Liver (tissue), 9 donors: ENCODE measurements around the gene KRTAP10-5. TPM values are rescaled to one million over a fixed set of nuclear protein-coding genes. Genes with fewer than 3 reads are reported as not detected.

Experiments
- DNase-seq: peaks from one replicate; pipeline ENCODE4 v3.0.0-alpha.2; 2017; ENCODE audit warnings: low spot score
- H3K27ac ChIP-seq, 2 donors: one replicate each; pipeline ENCODE4 v1.7.0; 2013; ENCODE audit warnings: inconsistent platforms in 2 of 2, low read length in 2 of 2, control low read depth in 1 of 2, low read depth in 1 of 2, mild to moderate bottlenecking in 1 of 2
- H3K27me3 ChIP-seq, 4 donors: one replicate each; pipeline versions ENCODE4 v1.6.1 to v1.7.0; 2013; ENCODE audit warnings: low read length in 3 of 4, inconsistent platforms in 1 of 4, mild to moderate bottlenecking in 1 of 4, moderate library complexity in 1 of 4; ENCODE audit not compliant: control insufficient read depth in 4 of 4, insufficient read depth in 4 of 4
- H3K36me3 ChIP-seq, 4 donors: one replicate each; pipeline versions ENCODE4 v1.6.1 to v1.7.0; 2013; ENCODE audit warnings: low read length in 3 of 4, mild to moderate bottlenecking in 3 of 4, low read depth in 1 of 4, moderate library complexity in 1 of 4; ENCODE audit not compliant: control insufficient read depth in 4 of 4, insufficient read depth in 3 of 4
- H3K4me1 ChIP-seq, 4 donors: one replicate each; pipeline versions ENCODE4 v1.6.1 to v1.7.0; 2013; ENCODE audit warnings: low read length in 3 of 4, mild to moderate bottlenecking in 3 of 4, moderate library complexity in 1 of 4; ENCODE audit not compliant: control insufficient read depth in 4 of 4, insufficient read depth in 4 of 4
- H3K4me3 ChIP-seq, 3 donors: one replicate each; pipeline versions ENCODE4 v1.6.1 to v1.7.0; 2013; ENCODE audit warnings: low read length in 3 of 3, control low read depth in 1 of 3, low read depth in 1 of 3, mild to moderate bottlenecking in 1 of 3
- H3K9ac ChIP-seq, 2 donors: one replicate each; pipeline ENCODE4 v1.7.0; 2013; ENCODE audit warnings: low read length in 2 of 2, mild to moderate bottlenecking in 2 of 2, moderate library complexity in 2 of 2, control low read depth in 1 of 2, low read depth in 1 of 2
- H3K9me3 ChIP-seq, 4 donors: one replicate each; pipeline versions ENCODE4 v1.6.1 to v1.7.0; 2013; ENCODE audit warnings: low read length in 3 of 4; ENCODE audit not compliant: control insufficient read depth in 4 of 4
- CTCF ChIP-seq: fragments of 150-350 bp; IDR thresholded peaks from 2 replicates; pipeline ENCODE4 v1.5.1; 2017; ENCODE audit warnings: improper control_type of control experiment, low read depth, low read length; ENCODE audit not compliant: missing input control
- EGR1 ChIP-seq, 2 donors: IDR thresholded peaks; 2 replicates each; pipeline ENCODE4 v1.6.1; 2016 to 2018; ENCODE audit warnings: antibody characterized with exemption in 2 of 2, low read depth in 2 of 2
- FOXA1 ChIP-seq: IDR thresholded peaks from 2 replicates; pipeline ENCODE4 v1.6.1; 2016; ENCODE audit warnings: antibody characterized with exemption
- FOXA2 ChIP-seq: IDR thresholded peaks from 2 replicates; pipeline ENCODE4 v1.6.1; 2016; ENCODE audit warnings: antibody characterized with exemption
- GABPA ChIP-seq, 2 donors: IDR thresholded peaks in 1 of 2; conservative IDR thresholded peaks in 1 of 2; 2 replicates each; pipeline ENCODE4 v1.6.1; 2016; ENCODE audit warnings: antibody characterized with exemption in 2 of 2, mild to moderate bottlenecking in 1 of 2, moderate library complexity in 1 of 2
- HNF4A ChIP-seq, 2 donors: conservative IDR thresholded peaks; 2 replicates each; pipeline ENCODE4 v1.6.1; 2016; ENCODE audit warnings: antibody characterized with exemption in 2 of 2, mild to moderate bottlenecking in 2 of 2
- HNF4G ChIP-seq: IDR thresholded peaks from 2 replicates; pipeline ENCODE4 v1.6.1; 2016; ENCODE audit warnings: antibody characterized with exemption
- JUND ChIP-seq, 2 donors: IDR thresholded peaks; 2 replicates each; pipeline ENCODE4 v1.6.1; 2016; ENCODE audit warnings: antibody characterized with exemption in 2 of 2
- MAX ChIP-seq: IDR thresholded peaks from 2 replicates; pipeline ENCODE4 v1.6.1; 2016; ENCODE audit warnings: antibody characterized with exemption
- NR2F2 ChIP-seq: IDR thresholded peaks from 2 replicates; pipeline ENCODE4 v1.6.1; 2016; ENCODE audit warnings: antibody characterized with exemption
- RAD21 ChIP-seq, 2 donors: IDR thresholded peaks; 2 replicates each; pipeline ENCODE4 v1.6.1; 2016; ENCODE audit warnings: antibody characterized with exemption in 2 of 2, mild to moderate bottlenecking in 2 of 2
- REST ChIP-seq: IDR thresholded peaks from 2 replicates; pipeline ENCODE4 v1.6.1; 2016; ENCODE audit warnings: antibody characterized with exemption, mild to moderate bottlenecking
- RXRA ChIP-seq, 2 donors: IDR thresholded peaks; 2 replicates each; pipeline ENCODE4 v1.6.1; 2017 to 2018; ENCODE audit warnings: antibody characterized with exemption in 2 of 2, mild to moderate bottlenecking in 1 of 2
- SP1 ChIP-seq: IDR thresholded peaks from 2 replicates; pipeline ENCODE4 v1.6.1; 2018; ENCODE audit warnings: antibody characterized with exemption, mild to moderate bottlenecking
- TAF1 ChIP-seq: conservative IDR thresholded peaks from 2 replicates; pipeline ENCODE4 v1.6.1; 2016; ENCODE audit warnings: antibody characterized with exemption, mild to moderate bottlenecking
- YY1 ChIP-seq: IDR thresholded peaks from 2 replicates; pipeline ENCODE4 v1.6.1; 2016; ENCODE audit warnings: antibody characterized with exemption, mild to moderate bottlenecking
- ZBTB33 ChIP-seq: IDR thresholded peaks from 2 replicates; pipeline ENCODE4 v1.6.1; 2016; ENCODE audit warnings: antibody characterized with exemption
- WGBS: extraction: QIAGEN DNeasy Blood & Tissue Kit; methylation state at CpG from one replicate; pipeline ENCODE4 v1.1.7; 2013; 5-methylcytosine and 5-hydroxymethylcytosine counted together
- polyA plus RNA-seq, 2 donors: library from polyadenylated mRNA; stranded (reverse) in 1 of 2; unstranded in 1 of 2; fragments of 200-250 nt in 1 of 2; fragments of >200 nt in 1 of 2; fragmentation: Nextera tagmentation in 1 of 2; extraction: Ambion mirVana in 1 of 2; gene quantifications; one replicate each; pipeline versions ENCODE4 v1.2.1 to v1.2.3, GENCODE V29; 2013 to 2015
- total RNA-seq, 2 donors: library from RNA; depleted of rRNA; stranded (reverse); fragments of >200 nt; gene quantifications; one replicate each; pipeline ENCODE4 v1.2.3, GENCODE V29; 2014
- donor health status: healthy.
- donor health status: healthy.
- donor health status: healthy.
- donor health status: healthy.
- donor health status: healthy.

The KRTAP10-5 gene
- total and polyA plus RNA-seq, 4 donors, result not detected

GRCh38 chr21:44576025-44576420 lies 4.4 kb downstream of the KRTAP10-5 start:
- peaks cover 0 to 13% (median 3%) of the 10 kb centered on the region in 4 donors for H3K4me1 ChIP-seq
- H3K4me3 ChIP-seq, result no peak overlapping the region
- WGBS, result 89% methylated on average over 10 of the region's 10 CpGs
- H3K36me3 ChIP-seq, result no peaks in the 10 kb centered on the region
- H3K27ac ChIP-seq, result no peak overlapping the region
- H3K27me3 ChIP-seq, result no peaks in the 10 kb centered on the region
- no peak overlapping the region for H3K9ac ChIP-seq
- peak; percentile 28 for DNase-seq
- peaks cover 0 to 7% (median 1%) of the 10 kb centered on the region in 4 donors for H3K9me3 ChIP-seq
- TF ChIP-seq REST (no peak), FOXA2 (no peak), TAF1 (no peak), MAX (no peak), YY1 (no peak), EGR1 (IDR thresholded peaks at IDR 0.05; ENCODE audit: low read depth in 2 of 2) (no peak), SP1 (no peak), CTCF (no peak), JUND (IDR thresholded peaks at IDR 0.05) (no peak), NR2F2 (no peak), RXRA (IDR thresholded peaks at IDR 0.05) (no peak), FOXA1 (no peak), HNF4G (no peak), ZBTB33 (no peak), RAD21 (IDR thresholded peaks at IDR 0.05) (no peak), HNF4A (conservative IDR thresholded peaks at IDR 0.05) (no peak)

GRCh38 chr21:44575307-44576024 lies 4.9 kb downstream of the KRTAP10-5 start:
- H3K27me3 ChIP-seq, result no peaks in the 10 kb centered on the region
- WGBS, result 91% methylated on average over 20 of the region's 20 CpGs
- H3K9me3 ChIP-seq, result peaks cover 0 to 7% (median 1%) of the 10 kb centered on the region in 4 donors
- DNase-seq, result peak; percentile 27
- no peak overlapping the region for H3K4me3 ChIP-seq
- no peak overlapping the region for H3K9ac ChIP-seq
- H3K4me1 ChIP-seq, result peaks cover 0 to 12% (median 3%) of the 10 kb centered on the region in 4 donors
- TF ChIP-seq GABPA (IDR thresholded peaks at IDR 0.05 in 1 of 2, conservative IDR thresholded peaks at IDR 0.05 in 1 of 2) (no peak), FOXA2 (no peak), CTCF (no peak), FOXA1 (no peak), ZBTB33 (no peak), NR2F2 (no peak), RAD21 (IDR thresholded peaks at IDR 0.05) (no peak), JUND (IDR thresholded peaks at IDR 0.05) (no peak)
- no peaks in the 10 kb centered on the region for H3K36me3 ChIP-seq
- H3K27ac ChIP-seq, result no peak overlapping the region
